HepG2 (cell line): ENCODE data around the gene HBM. TPM values are rescaled to one million over a fixed set of nuclear protein-coding genes. Genes with fewer than 3 reads are reported as not detected.

ENCODE experiments used
- MTF2 ChIP-seq: sonication (generic); formaldehyde crosslinking; IDR thresholded peaks from 2 replicates; pipeline ENCODE4 v1.5.0; 2020; ENCODE audit warnings: missing genetic modification reagents, borderline replicate concordance
- ZNF558 ChIP-seq: sonication (generic); formaldehyde crosslinking; IDR thresholded peaks from 2 replicates; pipeline ENCODE4 v1.9.0; 2022; ENCODE audit warnings: mild to moderate bottlenecking, missing genetic modification reagents, borderline replicate concordance
- polyA plus RNA-seq, 8 experiments: library from polyadenylated mRNA; depleted of rRNA in 3 of 8; stranded (reverse) in 7 of 8; unstranded in 1 of 8; fragments of >200 nt; fragmentation: Illumina TruSeq in 4 of 8; extraction: Trizol in 4 of 8; gene quantifications; 2 replicates each; pipeline versions ENCODE4 v1.2.1 to v1.2.3, GENCODE V29; 2011 to 2016; ENCODE audit warnings: low read depth in 4 of 8, missing spikeins in 1 of 8, mixed read lengths in 1 of 8; ENCODE audit not compliant: insufficient read depth in 1 of 8
- total RNA-seq, 5 experiments: library from RNA; depleted of rRNA; stranded (reverse); fragments of >200 nt; fragmentation: Illumina TruSeq; extraction: Trizol; gene quantifications; 2 replicates each; pipeline ENCODE4 v1.2.3, GENCODE V29; 2016; ENCODE audit warnings: low read depth in 1 of 5
- TF ChIP-seq, protein P1 (sequence below): sonication (generic); formaldehyde crosslinking; IDR thresholded peaks from 2 replicates; pipeline ENCODE4 v1.4.0; 2020; ENCODE audit warnings: missing genetic modification reagents, mild to moderate bottlenecking, borderline replicate concordance
- TF ChIP-seq, protein P2 (sequence below): sonication (generic); formaldehyde crosslinking; conservative IDR thresholded peaks from 2 replicates; pipeline ENCODE4 v1.4.0; 2020; ENCODE audit warnings: missing genetic modification reagents
- TF ChIP-seq, protein P3 (sequence below): IDR thresholded peaks from 2 replicates; pipeline ENCODE4 v1.4.0; 2020; ENCODE audit warnings: mild to moderate bottlenecking, missing genetic modification reagents

Gene HBM
- total and polyA plus RNA-seq, 2 of the 13 experiments (the other 11 are each of a cell fraction or from before 2014, with no cell fraction given), result not detected

DNA sequence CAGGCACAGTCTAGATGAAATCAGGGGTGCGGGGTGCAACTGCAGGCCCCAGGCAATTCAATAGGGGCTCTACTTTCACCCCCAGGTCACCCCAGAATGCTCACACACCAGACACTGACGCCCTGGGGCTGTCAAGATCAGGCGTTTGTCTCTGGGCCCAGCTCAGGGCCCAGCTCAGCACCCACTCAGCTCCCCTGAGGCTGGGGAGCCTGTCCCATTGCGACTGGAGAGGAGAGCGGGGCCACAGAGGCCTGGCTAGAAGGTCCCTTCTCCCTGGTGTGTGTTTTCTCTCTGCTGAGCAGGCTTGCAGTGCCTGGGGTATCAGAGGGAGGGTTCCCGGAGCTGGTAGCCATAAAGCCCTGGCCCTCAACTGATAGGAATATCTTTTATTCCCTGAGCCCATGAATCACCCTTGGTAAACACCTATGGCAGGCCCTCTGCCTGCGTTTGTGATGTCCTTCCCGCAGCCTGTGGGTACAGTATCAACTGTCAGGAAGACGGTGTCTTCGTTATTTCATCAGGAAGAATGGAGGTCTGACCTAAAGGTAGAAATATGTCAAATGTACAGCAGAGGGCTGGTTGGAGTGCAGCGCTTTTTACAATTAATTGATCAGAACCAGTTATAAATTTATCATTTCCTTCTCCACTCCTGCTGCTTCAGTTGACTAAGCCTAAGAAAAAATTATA, 12.3 kb downstream of the HBM start (continued):
- TF ChIP-seq, protein P1, sequence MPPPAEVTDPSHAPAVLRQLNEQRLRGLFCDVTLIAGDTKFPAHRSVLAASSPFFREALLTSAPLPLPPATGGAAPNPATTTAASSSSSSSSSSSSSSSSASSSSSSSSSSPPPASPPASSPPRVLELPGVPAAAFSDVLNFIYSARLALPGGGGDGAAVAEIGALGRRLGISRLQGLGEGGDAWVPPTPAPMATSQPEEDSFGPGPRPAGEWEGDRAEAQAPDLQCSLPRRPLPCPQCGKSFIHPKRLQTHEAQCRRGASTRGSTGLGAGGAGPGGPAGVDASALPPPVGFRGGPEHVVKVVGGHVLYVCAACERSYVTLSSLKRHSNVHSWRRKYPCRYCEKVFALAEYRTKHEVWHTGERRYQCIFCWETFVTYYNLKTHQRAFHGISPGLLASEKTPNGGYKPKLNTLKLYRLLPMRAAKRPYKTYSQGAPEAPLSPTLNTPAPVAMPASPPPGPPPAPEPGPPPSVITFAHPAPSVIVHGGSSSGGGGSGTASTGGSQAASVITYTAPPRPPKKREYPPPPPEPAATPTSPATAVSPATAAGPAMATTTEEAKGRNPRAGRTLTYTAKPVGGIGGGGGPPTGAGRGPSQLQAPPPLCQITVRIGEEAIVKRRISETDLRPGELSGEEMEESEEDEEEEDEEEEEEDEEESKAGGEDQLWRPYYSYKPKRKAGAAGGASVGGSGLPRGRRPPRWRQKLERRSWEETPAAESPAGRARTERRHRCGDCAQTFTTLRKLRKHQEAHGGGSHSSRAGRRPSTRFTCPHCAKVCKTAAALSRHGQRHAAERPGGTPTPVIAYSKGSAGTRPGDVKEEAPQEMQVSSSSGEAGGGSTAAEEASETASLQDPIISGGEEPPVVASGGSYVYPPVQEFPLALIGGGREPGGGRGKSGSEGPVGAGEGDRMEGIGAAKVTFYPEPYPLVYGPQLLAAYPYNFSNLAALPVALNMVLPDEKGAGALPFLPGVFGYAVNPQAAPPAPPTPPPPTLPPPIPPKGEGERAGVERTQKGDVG (CRISPR knock-in tag), result no peak
- no peak for TF ChIP-seq MTF2 (CRISPR knock-in tag)
- TF ChIP-seq, protein P2, sequence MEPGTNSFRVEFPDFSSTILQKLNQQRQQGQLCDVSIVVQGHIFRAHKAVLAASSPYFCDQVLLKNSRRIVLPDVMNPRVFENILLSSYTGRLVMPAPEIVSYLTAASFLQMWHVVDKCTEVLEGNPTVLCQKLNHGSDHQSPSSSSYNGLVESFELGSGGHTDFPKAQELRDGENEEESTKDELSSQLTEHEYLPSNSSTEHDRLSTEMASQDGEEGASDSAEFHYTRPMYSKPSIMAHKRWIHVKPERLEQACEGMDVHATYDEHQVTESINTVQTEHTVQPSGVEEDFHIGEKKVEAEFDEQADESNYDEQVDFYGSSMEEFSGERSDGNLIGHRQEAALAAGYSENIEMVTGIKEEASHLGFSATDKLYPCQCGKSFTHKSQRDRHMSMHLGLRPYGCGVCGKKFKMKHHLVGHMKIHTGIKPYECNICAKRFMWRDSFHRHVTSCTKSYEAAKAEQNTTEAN (CRISPR knock-in tag), result no peak
- TF ChIP-seq, protein P3, sequence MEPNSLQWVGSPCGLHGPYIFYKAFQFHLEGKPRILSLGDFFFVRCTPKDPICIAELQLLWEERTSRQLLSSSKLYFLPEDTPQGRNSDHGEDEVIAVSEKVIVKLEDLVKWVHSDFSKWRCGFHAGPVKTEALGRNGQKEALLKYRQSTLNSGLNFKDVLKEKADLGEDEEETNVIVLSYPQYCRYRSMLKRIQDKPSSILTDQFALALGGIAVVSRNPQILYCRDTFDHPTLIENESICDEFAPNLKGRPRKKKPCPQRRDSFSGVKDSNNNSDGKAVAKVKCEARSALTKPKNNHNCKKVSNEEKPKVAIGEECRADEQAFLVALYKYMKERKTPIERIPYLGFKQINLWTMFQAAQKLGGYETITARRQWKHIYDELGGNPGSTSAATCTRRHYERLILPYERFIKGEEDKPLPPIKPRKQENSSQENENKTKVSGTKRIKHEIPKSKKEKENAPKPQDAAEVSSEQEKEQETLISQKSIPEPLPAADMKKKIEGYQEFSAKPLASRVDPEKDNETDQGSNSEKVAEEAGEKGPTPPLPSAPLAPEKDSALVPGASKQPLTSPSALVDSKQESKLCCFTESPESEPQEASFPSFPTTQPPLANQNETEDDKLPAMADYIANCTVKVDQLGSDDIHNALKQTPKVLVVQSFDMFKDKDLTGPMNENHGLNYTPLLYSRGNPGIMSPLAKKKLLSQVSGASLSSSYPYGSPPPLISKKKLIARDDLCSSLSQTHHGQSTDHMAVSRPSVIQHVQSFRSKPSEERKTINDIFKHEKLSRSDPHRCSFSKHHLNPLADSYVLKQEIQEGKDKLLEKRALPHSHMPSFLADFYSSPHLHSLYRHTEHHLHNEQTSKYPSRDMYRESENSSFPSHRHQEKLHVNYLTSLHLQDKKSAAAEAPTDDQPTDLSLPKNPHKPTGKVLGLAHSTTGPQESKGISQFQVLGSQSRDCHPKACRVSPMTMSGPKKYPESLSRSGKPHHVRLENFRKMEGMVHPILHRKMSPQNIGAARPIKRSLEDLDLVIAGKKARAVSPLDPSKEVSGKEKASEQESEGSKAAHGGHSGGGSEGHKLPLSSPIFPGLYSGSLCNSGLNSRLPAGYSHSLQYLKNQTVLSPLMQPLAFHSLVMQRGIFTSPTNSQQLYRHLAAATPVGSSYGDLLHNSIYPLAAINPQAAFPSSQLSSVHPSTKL, result no peak
- no peak for TF ChIP-seq ZNF558
